NCI-H1105 treated with DMSO at 0.1 percent for 48 hours (cell line): ENCODE results near the gene ZGRF1.
"Not testable (repeated sequence)": the region's sequence is repeated elsewhere in the genome, so short reads cannot be mapped to it uniquely, and the experiment has no call there.

Experiments
- DNase-seq: peaks from one replicate; lab custom pipeline; 2025; lab: John Stamatoyannopoulos, UW

Gene ZGRF1

DNA sequence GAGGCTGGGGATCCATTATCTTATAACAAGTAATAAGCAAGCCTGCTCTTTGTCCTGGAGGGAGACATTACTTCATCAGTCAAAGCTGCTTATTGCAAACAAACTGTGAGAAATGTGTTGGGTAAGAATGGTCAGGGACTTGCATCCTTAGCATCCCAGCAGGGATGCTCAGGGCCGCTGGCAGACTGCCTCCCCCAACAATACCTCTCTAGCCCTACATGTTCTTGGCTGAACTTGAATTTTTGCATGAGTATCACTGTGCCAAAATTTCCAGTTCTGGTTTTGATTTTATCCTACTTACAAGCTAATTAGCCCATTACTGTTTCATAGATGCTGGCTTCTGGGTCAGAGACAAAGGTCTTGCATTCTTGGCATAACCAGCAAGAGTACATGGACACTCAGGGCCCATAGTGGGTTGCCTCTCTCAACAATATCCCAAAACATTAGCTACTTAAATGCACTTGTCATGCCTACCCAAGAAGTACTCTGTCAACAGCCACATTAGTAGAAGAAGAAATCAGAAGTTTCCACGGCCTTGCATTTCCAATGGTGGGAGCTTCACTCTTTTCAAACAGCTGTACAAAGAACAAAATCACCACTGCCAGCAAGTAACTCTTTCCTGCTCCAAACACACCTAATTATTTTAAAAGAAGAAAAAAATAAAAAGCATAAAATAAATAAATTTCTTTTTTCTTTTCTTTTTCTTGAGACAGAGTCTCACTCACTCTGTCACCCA, 78.9 kb downstream of the ZGRF1 start:
- no peak for DNase-seq

DNA sequence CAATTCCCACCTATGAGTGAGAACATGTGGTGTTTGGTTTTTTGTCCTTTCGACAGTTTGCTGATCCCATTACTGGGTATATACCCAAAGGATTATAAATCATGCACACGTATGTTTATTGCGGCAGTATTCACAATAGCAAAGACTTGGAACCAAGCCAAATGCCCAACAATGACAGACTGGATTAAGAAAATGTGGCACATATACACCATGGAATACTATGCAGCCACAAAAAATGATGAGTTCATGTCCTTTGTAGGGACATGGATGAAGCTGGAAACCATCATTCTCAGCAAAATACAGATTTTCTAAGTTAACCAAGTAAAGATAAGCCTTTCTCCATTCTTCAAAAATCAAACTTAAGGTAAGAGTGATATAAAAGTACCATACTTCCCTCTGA, 82.4 kb downstream of the ZGRF1 start:
- not testable (repeated sequence) for DNase-seq

DNA sequence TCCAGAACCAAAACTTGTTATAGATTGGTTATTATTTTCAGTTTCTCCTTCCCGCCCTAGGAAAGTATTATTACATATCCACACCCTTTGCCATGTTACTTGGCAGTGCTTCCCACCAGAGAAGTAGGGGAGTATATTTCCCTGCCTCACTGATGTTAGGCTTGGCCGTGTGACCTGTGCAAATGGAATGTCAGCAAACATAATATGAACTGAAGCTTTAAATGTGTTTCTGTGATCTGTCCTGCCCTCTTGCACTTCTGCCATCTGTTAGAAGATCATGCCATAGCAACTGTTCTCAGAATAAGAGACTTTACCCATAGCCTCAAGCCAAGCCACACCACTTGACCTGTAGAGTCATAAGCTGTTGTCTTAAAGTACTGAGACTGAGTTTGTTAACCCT, 84.0 kb downstream of the ZGRF1 start:
- DNase-seq = no peak

DNA sequence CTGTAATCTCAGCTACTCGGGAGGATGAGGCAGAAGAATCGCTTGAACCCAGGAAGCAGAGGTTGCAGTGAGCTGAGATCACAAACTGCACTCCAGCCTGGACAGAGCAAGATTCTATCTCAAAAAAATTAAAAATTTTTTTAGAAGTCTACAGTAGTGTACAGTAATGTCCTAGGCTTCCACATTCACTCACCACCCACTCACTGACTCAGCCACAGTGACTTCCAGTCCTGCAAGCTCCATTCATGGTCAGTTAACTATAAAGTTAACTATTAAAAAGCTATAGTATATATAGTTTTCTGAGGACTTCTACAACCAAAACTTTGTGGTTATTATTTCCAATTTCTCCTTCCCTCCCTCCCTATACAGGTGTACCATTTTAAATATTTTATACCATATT, 86.0 kb downstream of the ZGRF1 start:
- DNase-seq = no peak

DNA sequence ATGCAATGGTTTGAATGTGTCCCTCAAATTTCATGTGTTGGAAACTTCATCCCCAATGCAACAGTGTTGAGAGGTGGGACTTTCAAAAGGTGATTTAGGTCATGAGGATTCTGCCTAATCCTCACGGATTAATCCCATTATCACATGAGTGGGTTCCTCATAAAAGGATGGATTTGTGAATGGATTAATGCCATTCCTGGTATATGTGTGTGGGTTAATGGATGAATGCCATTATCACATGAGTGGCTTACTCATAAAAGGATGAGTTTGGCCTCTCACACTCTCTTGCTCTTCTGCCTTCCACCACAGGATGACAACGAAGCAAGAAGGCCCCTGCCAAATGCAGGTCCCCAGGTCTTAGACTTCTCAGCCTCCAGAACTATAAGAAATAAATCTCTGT, 90.2 kb downstream of the ZGRF1 start:
- DNase-seq = no peak

DNA sequence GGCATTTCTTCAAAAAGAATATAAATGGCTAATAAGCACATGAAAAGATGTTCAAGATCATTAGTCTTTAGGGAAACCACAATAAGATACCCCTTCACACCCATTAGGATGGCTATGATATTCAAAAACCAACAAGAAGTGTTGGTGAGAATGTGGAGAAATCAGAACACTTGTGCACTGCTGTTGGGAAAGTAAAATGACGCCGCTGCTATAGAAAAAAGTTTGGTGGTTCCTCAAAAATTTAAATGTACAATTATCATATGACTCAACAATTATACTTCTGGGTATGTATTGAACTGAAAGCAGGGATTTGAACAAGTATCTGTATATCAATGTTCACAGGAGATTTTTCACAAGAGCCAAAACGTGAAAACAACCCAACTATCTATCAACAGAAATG, 91.4 kb downstream of the ZGRF1 start:
- DNase-seq = no peak

DNA sequence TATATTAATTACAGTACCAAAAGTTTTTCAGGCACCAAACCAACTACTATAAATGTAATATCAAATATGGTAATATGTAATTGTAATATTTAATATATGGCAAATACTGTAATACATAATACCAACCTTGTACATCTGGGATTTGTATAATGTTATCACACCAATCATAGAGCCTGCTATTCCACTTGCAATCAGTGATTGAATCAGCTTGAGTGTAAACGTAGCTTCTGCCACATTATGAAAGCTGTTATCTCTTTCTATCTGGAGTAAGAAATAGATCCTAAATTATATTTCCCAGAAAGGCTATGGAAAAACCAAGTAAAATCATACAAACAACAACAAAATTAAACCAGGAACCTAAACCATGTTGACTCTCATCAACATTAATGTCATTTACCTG, 96.0 kb downstream of the ZGRF1 start:
- no peak for DNase-seq

DNA sequence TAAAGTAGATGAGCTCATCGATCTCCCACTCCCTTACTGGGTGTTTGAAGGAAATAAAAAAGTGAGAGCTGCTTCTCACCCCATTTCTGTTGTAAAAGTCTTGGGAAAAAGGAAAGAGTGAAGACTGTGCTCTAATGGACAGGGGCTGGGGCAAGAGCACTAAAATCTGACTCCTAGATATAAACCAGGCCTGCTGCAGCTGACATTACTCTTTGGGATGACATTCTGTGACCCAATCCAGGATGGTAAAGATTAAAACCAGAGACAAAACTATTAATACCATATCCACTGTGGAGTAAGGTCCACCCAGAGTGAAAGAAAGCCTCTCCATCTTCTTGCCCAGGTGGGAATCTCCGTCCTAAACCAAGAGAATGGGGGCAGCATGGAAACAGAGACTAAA, 100.6 kb downstream of the ZGRF1 start:
- DNase-seq = no peak

DNA sequence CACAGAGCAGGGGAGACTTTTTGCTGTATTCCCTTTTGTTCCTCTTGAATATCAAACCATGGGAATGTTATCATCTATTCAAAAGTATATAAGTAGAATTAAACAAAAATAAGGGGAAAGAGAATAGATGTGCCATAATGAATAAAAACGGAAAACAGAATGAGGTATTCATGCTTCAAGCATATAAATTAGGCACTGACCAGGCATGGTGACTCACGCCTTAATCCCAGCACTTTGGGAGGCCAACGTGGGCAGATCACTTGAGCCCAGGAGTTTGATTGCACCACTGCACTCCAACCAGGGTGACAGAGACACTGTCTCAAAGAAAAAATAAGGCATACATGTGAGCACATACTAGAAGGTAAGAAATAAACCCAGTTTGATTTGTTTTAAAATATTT, 104.4 kb downstream of the ZGRF1 start:
- DNase-seq = no peak

DNA sequence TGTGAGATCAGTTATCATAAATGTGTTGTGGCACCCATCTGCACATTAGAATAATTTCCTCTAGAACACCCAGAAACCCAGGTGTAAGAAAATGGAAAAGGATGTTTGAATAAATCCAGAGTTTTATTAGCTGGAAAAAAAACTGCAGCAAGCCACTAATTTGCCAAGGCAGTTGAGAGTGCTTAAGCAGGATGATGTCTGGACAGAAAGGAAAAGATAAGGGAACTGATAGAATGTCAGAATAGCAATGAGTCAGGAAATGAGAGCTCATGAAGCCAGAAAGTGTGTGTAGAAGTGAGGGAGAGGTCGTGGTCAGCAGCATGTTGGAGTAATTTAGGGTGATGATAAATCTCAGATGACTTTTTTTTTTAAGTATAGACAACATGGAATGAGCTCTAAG, 105.6 kb downstream of the ZGRF1 start:
- DNase-seq = no peak

DNA sequence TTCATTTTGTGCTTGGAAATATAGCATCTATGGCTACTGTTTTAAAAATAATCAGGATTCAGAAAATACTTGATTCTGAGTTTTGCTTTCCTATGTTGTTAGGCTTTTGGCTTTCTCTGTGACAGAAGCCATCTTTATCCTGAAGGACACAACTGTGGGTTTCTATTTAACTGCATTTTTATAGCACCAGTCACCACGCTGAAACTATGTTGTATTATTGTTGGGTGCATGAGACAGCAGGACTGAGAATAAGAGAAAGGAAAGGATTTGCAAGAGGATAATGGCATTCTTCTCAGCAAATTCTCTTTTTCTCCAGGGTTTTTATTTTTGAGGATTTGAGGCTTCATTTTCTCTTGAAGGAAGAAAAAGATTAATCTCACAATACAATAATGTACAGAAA, 110.6 kb downstream of the ZGRF1 start:
- DNase-seq = no peak

DNA sequence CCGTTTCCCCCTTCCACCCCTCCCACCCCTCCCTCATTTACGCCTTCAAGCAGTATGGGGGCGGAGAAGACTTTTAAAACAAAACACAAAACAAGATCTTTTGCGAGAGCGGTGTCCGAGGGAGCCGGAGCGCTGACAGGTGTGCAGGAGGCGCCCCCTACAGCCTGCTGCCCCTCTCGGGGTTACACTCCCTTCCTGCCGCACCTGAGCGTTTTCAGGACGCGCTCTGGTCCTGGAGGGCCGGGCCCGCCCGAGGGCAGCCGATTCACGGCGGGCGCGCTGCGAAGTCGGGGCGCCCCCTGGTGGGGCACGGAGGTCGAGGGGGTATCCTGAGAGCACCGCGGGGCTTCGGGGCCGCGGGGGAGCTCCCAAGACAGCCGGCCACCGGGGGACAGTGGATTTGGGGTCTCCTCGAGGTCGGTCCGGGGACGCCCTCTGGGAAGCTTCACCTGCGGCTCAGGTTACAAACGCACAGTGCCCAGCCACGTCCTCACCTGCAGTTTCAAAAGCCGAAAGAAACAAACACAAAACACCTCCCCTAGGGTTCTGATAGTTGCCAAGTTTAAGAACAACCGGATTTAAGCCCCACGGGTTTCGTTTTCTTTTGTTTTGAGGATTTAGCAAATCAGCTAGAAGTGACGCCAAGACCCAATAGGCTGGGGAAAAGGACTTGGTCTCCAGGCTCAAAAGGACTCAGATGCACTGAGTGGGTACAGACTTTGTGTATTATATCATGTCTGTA, 112.8 kb downstream of the ZGRF1 start:
- peak; percentile 62 for DNase-seq

DNA sequence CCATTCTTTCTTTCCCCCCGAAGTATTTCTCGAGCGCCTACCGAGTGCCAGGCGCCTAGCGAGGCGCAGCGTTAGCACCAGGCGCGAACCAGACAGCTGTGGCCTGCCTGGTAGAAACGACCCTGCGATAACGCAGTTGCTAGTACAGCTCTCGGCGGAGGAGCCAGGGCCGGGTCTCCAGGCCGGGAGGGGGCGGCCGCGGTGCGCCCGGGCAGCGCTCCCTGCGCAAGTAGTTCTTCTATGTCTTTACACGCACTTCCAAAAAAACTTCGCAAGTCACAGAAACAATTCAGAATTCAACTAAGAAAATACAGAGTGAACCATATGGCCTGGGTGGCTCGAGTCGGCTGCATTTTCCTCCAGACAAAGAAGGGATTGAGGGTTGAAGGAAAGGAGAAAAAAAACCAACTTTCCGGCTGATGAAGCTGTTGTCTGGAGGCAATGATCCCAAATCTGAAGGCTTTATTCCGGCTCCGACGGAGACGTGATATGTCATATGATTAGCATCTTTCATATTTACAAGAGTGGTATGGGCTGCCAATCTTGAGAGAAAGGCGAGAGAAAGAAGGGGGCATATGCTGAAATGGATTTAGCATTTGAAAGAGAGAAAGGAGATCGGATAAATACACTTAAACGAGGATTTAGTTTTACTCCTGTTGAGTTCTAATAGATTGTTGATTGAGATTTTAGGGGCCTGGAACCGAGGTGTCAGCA, 113.5 kb downstream of the ZGRF1 start:
- no peak for DNase-seq

DNA sequence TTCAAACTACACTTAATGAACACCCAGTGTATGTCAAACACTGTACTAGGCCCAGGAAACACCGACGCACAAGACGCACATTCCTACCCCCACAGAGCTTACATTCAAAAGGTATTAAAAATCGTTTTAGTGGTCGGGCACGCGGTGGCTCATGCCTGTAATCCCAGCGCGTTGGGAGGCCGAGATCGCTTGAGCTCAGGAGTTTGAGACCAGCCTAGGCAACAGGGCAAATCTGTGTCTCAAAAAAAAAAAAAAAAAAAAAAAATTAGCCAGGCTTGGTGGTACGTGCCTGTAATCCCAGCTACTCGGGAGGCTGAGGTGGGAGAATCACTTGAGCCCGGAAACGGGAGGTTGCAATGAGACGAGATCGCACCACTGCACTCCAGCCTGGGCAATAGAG, 114.3 kb downstream of the ZGRF1 start:
- not testable (repeated sequence) for DNase-seq

DNA sequence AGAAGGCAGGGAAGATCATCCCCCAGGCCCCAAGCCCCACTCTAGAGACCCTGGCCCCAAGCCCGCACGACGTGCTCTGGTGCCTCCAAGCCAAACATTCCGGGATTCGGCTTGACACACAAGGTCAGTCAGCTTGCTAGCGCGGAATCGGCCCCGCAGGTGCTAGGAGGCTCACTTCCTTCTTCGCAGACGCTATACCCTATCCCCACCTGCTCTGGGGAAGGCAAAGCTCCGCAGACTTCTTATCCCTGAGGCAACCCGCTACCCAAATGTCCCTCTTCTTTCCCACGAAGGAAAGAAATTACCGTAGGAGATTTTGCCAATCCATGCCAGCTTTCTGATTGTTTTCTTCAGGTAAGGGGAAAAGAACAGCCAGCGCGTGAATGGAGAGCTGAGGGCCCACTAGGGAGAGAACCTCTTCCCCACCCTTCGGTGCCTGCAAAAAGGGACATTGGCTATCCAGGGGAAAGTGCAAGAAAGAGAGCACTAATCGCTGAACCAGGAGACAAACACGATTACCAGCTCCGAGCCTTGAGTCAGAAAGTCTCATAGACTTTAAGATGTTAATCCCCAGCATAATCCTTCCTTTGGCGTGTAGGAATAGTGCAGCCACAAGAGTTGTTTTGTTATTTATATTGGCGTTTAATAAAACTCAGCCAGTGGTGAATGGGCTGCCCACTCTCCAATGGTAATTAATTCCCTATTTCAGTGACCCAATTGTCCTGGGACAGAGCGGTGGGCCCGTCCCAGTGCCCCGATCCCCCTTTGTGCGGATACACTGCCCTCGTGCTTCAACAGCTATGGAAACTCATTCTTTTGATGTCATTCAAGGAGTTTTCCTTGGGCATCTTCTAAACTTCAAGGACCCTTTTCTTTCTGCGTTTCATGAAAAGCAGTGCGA, 115.3 kb downstream of the ZGRF1 start:
- no peak for DNase-seq

DNA sequence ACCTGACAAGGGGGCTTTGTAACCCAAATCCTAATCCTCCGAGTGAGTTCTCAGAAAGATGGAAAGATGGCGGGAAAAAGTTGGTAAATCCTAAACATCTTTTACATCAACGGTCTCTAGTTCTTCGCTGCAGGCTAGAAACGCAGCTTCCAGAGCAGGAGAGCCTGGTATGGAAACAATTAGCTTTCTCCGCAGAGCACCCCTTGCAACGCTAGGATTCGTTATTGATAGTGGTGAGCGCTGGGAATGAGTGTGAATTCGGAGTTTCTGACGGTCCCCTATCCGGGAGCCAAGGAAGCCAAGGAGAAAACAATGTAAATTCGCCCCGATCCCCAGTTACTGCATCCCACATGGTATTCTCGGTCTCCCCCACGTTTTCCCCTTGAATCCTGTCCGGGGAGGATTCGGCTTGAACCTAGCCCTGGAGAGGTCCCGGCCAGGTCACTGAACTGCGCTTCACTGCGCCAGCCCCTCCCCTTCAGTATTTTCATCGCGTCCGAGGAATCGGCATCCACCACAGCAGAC, 116.0 kb downstream of the ZGRF1 start:
- DNase-seq = no peak

DNA sequence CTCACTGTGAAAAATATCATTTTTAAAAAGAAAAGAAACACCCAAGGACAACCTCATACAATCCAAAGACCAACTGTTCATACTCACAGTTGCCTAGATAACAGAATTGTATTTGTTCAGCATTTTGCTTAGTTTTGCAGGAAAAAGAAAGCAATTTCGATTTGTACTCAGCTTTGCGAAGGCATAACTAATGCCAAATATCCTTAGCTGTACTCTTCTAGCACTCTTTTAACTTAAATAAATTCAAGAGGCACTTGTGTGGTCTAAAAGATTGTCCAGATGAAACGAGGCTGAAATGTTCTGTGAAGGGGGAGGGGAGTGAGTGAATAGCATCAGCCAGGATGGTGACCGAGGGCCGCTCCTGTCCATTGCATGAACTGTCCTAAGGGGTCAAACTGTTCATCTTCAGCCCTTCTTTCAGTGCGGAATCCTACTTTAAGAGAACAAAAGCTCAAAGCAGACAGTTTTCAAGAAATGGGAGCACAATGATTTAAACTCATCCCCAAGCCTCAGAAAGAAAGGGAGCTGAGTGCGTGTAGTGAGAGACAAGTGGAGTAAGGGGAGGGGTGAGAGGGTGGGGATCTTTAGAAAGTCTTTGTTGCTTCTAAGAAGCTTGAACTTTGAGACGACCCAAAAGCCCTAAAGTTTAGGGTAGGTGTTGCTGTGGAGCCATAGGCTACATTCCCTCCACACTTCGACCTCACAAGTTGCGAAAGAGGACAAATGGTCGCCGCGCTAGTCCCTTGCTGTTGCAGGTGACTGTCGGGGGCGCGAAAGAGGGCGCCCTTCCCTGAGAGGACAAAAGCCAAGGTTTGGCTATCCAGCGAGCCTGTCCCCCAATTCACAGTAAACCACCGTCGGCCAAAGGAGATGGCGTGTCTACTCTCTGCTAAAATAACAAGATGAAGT, 116.8 kb downstream of the ZGRF1 start:
- DNase-seq = no peak

DNA sequence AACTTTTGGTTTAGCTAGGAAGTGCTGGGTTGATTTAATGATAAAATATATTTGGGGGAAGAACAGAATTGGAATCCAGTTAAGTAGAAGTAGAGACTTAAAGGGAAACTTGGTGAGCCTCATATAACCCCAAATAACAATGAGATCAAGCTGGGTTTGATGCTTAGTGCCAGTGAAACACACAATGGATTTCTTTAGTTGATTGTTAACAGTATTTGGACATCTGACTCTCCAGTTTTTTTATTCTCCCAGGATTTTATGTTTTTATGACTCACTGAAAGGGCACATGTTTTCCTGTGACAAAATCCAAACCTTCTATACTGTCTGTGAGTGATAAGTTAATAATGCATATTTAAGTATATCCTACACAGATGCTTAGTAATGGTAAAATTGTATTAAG, 118.0 kb downstream of the ZGRF1 start:
- no peak for DNase-seq

DNA sequence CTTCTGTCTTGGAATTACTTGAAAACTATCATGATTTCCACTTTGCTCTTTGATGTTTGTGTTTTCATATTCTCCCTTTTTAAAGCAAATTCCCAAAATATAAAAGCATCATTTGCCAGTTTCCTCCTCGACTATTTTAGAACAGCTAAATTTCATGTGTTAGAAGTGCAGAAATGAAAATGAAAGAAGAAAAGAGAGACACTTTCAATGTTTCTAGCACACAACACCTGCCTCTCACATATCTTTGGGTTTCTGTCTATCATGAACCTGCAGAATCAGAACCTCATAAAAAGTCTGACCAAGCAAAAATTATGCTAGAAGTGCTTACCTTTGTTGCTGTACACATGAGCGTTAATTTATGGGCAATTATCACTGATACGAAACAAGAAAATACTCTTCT, 118.8 kb downstream of the ZGRF1 start:
- no peak for DNase-seq

DNA sequence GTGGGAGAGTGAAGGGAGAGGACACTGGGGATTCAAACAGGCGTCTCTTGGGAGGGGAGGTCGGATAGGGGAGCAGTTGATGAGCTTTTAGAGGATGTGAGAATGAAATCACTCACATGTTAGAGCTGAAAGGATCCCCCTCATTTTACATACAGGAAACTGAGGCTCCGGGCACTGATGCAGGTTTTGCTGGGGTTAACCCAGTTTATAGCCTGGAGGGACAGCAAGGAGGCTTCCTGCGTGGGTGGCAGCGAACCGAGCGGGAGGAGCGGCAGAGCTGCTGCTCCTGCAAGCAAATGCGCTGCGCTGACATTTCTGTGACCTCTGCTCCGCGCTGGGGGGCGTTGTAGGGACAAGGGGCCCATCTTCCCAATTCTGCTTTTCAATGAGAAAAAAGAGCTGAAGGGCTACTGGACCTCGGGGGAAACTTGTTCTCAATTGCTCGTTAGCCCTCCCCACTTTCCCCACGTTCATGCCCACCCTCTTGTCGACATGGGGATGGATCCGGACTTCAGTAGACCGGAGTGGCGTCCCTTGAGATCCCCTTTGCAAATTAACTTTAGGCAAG, 119.6 kb downstream of the ZGRF1 start:
- no peak for DNase-seq
